Esophagus (tissue), 2 donors: ENCODE measurements around the gene MGAT4D. TPM values are rescaled to one million over a fixed set of nuclear protein-coding genes. Genes with fewer than 3 reads are reported as not detected.
A peak's percentile ranks its signal among the peaks of the same experiment; 100 is the strongest.
"Not testable (repeated sequence)": the region's sequence is repeated elsewhere in the genome, so short reads cannot be mapped to it uniquely, and the experiment has no call there.

ENCODE experiments used
- H3K27ac ChIP-seq, 2 donors: one replicate each; pipeline ENCODE4 v1.5.1; 2013; ENCODE audit warnings: low read depth in 2 of 2, mild to moderate bottlenecking in 2 of 2, inconsistent platforms in 1 of 2, low read length in 1 of 2, moderate library complexity in 1 of 2
- H3K27me3 ChIP-seq, 2 donors: one replicate each; pipeline ENCODE4 v1.6.1; 2013; ENCODE audit warnings: low read length in 2 of 2, control low read depth in 1 of 2, mild to moderate bottlenecking in 1 of 2; ENCODE audit not compliant: insufficient read depth in 2 of 2, control insufficient read depth in 1 of 2
- H3K36me3 ChIP-seq, 2 donors: one replicate each; pipeline ENCODE4 v1.6.1; 2013; ENCODE audit warnings: low read length in 1 of 2; ENCODE audit not compliant: control insufficient read depth in 2 of 2, insufficient read depth in 2 of 2
- H3K4me1 ChIP-seq, 2 donors: one replicate each; pipeline ENCODE4 v1.6.1; 2013; ENCODE audit warnings: low read length in 1 of 2; ENCODE audit not compliant: control insufficient read depth in 2 of 2, insufficient read depth in 2 of 2
- H3K4me3 ChIP-seq, 2 donors: one replicate each; pipeline ENCODE4 v1.5.1; 2013; ENCODE audit warnings: low read length in 2 of 2, mild to moderate bottlenecking in 2 of 2, low read depth in 1 of 2, moderate library complexity in 1 of 2
- H3K9me3 ChIP-seq, 2 donors: one replicate each; pipeline ENCODE4 v1.6.1; 2013; ENCODE audit warnings: mild to moderate bottlenecking in 2 of 2, low read depth in 1 of 2, low read length in 1 of 2, moderate library complexity in 1 of 2; ENCODE audit not compliant: control insufficient read depth in 2 of 2, insufficient read depth in 1 of 2
- whole genome bisulfite sequencing, 2 donors: extraction: QIAGEN DNeasy Blood & Tissue Kit; methylation state at CpG; one replicate each; pipeline ENCODE4 v1.1.7; 2013; 5-methylcytosine and 5-hydroxymethylcytosine counted together
- polyA plus RNA-seq, 2 donors: library from polyadenylated mRNA; stranded (reverse); fragments of 200-250 nt; gene quantifications; one replicate each; pipeline ENCODE4 v1.2.3, GENCODE V29; 2013
- donor health status: healthy with polysubstance abuse.
- donor health status: Bipolar disorder and iron deficiency.

The MGAT4D gene
- polyA plus RNA-seq, 2 donors = not detected

DNA sequence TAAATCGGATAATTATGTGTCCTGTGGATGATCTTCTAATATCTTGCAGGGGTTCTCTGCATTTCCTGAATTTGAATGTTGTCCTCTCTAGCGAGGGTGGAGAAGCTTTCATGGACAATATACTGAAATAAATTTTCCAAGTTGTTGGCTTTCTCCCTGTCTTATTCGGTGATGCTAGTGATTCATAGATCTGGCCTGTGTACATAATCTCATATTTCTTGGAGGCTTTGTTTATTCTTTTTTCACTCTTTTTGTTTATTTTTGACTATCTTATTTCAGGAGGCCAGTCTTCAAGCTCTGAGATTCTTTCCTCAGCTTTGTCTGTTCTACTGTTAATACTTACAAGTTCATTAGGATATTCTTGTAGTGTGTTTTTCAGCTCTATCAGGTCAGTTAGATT, 49.9 kb downstream of the MGAT4D start:
- H3K27me3 ChIP-seq = no peaks in the 10 kb centered on the region
- H3K4me1 ChIP-seq = no peaks in the 10 kb centered on the region
- 40 to 46% methylated on average over 3 of the region's 3 CpGs for WGBS, 2 donors
- no peaks in the 10 kb centered on the region for H3K9me3 ChIP-seq
- H3K4me3 ChIP-seq = no peak overlapping the region
- no peaks in the 10 kb centered on the region for H3K36me3 ChIP-seq
- H3K27ac ChIP-seq = no peak overlapping the region

DNA sequence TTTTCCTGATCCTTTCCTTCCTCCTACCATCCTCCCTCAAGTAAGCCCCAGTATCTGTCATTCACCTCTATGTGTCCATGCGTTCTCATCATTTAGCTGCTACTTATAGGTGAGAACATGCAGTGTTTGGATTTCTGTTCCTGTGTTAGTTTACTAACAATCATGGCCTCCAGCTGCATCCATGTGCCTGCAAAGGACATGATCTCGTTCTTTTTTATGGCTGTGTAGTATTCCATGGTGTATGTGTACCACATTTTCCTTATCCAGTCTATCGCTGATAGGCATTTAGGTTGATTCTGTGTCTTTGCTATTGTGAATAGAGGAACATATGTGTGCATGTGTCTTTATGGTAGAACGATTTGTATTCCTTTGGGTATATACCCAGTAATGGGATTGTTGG, 53.7 kb downstream of the MGAT4D start:
- not testable (repeated sequence) for H3K4me1 ChIP-seq, H3K9me3 ChIP-seq, H3K36me3 ChIP-seq, H3K27me3 ChIP-seq, H3K4me3 ChIP-seq, H3K27ac ChIP-seq
- 86 to 92% methylated on average over 4 of the region's 4 CpGs for WGBS, 2 donors

DNA sequence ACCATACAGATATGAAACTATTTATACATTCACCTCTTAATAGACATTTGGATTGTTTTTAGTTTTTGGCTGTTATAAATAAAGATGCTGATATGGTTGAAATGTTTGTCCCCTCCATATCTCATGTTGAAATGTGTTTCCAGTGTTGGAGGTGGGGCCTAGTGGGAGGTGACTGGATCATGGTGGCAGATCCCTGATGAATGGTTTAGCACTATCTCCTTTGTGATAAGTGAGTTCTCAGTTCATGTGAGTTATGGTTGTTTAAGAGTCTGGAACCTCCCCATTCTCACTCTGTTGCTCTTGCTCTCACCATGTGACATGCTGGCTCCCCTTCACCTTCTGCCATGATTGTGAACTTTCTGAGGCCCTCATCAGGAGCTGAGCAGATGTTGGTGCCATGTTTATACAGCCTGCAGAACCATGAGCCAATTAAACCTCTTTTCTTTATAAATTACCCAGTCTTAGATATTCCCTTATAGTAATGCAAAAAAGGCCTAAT, 58.4 kb downstream of the MGAT4D start:
- Histone ChIP-seq H3K9me3 (no peaks in the 10 kb centered on the region), H3K27me3 (no peaks in the 10 kb centered on the region), H3K4me1 (no peaks in the 10 kb centered on the region), H3K27ac (no peak overlapping the region), H3K4me3 (no peak overlapping the region), H3K36me3 (no peaks in the 10 kb centered on the region)

DNA sequence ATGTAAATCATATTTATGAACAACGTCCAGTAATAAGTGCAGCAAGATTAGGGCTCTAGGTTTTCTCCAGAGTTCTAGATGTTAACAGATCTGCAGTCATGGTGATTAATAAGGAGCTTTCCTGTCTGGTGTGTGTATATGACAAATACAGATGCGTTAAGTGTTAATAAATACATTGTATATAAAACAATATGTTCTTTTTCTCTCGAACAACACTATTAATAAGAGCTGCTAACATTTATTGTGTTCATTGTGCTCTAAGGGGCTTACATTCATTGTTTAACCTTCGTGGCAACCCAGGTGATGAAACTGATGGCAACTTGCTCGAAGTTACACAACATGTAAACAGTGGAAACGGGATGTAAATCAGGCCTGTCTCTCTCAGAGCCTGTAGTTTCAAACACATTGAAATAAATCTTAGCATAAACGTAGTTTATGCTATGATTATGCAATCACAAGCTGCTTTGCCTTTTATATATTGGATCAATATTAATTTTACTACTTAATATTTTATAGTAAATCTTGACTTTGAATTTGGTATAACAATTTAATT, 70.1 kb downstream of the MGAT4D start:
- Histone ChIP-seq H3K27me3 (no peaks in the 10 kb centered on the region), H3K4me3 (peak overlapping the region; percentile 56 to 65), H3K36me3 (no peaks in the 10 kb centered on the region), H3K27ac (no peak overlapping the region), H3K4me1 (peaks cover 0 to 4% of the 10 kb centered on the region in 2 donors), H3K9me3 (peaks cover 0 to 2% of the 10 kb centered on the region in 2 donors)
- 44 to 45% methylated on average over 7 of the region's 7 CpGs for WGBS, 2 donors

DNA sequence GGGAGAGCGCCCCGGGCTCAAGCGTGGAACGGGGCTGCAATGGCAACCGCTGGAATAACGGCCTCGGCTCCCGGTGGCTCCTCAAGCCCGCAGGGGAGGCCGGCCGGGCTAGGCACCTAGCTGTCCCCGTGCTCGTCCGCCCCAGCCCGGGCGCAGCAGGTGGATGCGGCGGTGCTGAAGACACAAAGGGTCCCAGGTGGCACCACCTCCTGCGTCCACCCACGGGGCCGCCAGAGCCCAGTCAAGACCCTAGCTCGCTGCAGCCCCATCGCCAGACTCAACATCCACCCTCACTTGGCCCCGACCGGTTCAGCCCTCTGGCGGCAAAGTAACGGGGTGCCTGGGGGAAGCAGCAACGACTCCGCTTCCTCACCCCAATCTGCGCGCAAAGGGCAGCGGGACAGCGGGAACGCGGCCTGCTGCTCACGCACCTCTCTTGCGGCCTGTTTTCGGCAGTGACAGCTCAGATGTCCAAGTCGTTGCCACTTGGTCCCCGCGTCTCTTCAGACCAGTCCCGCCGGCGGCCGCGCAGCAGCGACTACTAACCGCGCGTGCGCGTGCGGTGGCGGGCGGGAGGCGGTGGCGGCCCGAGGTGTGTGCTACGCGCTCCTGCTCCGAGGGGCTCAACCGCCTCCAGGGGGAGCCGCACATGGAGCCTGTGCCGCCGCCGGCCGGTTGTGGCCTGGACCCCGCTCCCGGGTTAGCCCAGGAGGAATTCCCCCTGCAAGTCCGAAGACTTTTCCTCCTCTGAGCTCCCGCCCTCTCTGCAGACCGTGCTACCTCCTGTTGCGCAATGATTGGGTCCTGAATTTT, 70.8 kb downstream of the MGAT4D start, which contains the start of gene CLGN:
Gene CLGN (minus strand): TSS at position 543 of the 813 bp plus-strand sequence. CDS start 14,570 bp downstream, outside the sequence.
- Histone ChIP-seq H3K4me1 (peaks cover 3 to 4% of the 10 kb centered on the region in 2 donors), H3K27ac (peak within 1 kb of the TSS in 1 of 2 donors; percentile 13)
- WGBS, 2 donors = 1% methylated on average over 63 to 73 of the region's 73 CpGs

DNA sequence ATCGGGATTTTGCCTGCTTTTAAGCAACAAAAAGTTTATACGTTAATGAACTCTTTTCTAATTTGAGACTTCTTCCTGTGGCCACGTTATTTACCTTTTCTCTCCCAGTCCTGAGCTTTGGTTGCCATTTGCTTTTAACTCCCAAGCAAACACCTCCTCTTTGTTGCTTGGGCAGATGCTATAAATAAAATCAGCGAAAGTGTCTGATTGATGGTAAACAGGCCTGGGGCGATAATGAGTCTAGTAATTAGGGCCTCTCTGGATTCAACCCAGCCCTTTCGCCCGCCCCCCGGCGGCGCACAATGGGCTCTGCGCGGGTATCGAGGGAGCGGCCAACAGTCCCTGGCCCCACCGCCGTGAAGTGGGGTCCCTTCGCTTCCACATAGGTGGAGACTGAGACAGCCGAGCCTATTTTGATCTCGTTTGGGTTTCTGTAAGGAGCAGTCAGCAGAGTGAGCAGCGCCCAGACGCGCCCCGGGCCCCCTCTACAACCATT, 71.4 kb downstream of the MGAT4D start:
- peaks cover 3 to 4% of the 10 kb centered on the region in 2 donors for H3K4me1 ChIP-seq
- peaks cover 0 to 2% of the 10 kb centered on the region in 2 donors for H3K9me3 ChIP-seq
- no peak overlapping the region for H3K27ac ChIP-seq
- H3K4me3 ChIP-seq = peak overlapping the region; percentile 56 to 65
- 7 to 12% methylated on average over 23 of the region's 23 CpGs for WGBS, 2 donors
- H3K27me3 ChIP-seq = no peaks in the 10 kb centered on the region
- H3K36me3 ChIP-seq = no peaks in the 10 kb centered on the region

More for the DNA sequence above, 70.8 kb downstream of the MGAT4D start, which contains the start of gene CLGN:
- Histone ChIP-seq H3K9me3 (peaks cover 0 to 2% of the 10 kb centered on the region in 2 donors), H3K36me3 (no peaks in the 10 kb centered on the region), H3K27me3 (no peaks in the 10 kb centered on the region), H3K4me3 (peak within 1 kb of the TSS; percentile 56 to 65)

DNA sequence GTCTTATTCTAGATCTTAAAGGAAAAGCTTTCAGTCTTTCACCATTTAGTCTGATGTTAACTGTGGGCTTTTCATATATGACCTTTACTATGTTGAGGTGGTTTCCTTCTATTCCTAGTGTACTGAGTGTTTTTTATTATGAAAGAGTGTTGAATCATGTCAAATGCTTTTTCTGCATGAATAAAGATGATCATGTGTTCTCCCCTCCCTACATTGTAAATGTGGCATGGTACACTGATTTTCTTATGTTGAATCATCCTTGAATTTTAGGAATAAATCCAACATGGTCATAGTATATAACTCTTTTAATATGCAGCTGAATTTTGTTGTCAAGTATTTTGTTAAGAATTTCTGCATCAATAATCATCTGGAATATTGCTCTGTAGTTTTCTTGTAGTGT, 75.0 kb downstream of the MGAT4D start:
- no peaks in the 10 kb centered on the region for H3K36me3 ChIP-seq
- H3K27ac ChIP-seq = peak overlapping the region in 1 of 2 donors; percentile 17
- no peak overlapping the region for H3K4me3 ChIP-seq
- peaks cover 3 to 4% of the 10 kb centered on the region in 2 donors for H3K4me1 ChIP-seq
- H3K27me3 ChIP-seq = no peaks in the 10 kb centered on the region
- H3K9me3 ChIP-seq = peaks cover 0 to 2% of the 10 kb centered on the region in 2 donors

DNA sequence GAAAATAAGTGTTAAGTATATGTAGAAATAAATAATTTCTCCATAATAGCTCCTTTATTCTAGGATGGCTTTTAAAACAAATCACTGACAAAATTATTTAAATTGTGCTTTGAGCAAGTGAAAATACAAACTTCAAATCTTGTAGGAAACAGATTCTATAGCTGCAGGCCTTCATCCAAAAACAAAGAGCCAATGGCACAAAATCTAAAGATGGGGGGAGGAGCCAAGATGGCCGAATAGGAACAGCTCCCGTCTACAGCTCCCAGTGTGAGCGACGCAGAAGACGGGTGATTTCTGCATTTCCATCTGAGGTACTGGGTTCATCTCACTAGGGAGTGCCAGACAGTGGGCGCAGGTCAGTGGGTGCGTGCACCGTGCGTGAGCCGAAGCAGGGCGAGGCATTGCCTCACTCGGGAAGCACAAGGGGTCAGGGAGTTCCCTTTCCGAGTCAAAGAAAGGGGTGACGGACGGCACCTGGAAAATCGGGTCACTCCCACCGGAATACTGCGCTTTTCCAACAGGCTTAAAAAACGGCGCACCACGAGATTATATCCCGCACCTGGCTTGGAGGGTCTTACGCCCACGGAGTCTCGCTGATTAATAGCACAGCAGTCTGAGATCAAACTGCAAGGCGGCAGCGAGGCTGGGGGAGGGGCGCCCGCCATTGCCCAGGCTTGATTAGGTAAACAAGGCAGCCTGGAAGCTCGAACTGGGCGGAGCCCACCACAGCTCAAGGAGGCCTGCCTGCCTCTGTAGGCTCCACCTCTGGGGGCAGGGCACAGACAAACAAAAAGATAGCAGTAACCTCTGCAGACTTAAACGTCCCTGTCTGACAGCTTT, 84.7 kb downstream of the MGAT4D start:
- H3K4me1 ChIP-seq, H3K27me3 ChIP-seq, H3K27ac ChIP-seq, H3K4me3 ChIP-seq, H3K36me3 ChIP-seq, H3K9me3 ChIP-seq: not testable (repeated sequence)
- WGBS, 2 donors = 90 to 91% methylated on average over 23 to 32 of the region's 32 CpGs

DNA sequence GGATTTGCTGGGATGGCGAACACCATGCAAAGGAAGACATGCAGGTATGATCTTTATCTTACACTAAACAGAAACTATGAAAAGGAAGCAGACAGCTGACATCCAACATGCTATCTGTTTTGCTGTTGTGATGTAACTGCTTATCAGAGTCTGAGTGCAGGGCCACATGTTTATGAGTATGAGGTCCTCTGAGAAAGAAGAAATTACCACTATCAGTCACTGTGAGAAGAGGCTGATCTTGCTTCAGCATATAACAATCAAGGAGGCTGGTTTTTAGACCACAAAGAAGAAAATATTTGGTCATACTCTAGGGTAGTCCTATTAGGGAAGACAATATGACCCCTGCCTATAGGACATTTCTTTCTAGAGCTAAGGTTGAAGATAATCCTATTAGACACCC, 89.1 kb downstream of the MGAT4D start:
- no peaks in the 10 kb centered on the region for H3K36me3 ChIP-seq
- no peaks in the 10 kb centered on the region for H3K9me3 ChIP-seq
- H3K4me3 ChIP-seq = no peak overlapping the region
- no peaks in the 10 kb centered on the region for H3K4me1 ChIP-seq
- no peaks in the 10 kb centered on the region for H3K27me3 ChIP-seq
- 85 to 93% methylated on average over 1 of the region's 1 CpG for WGBS, 2 donors
- H3K27ac ChIP-seq = no peak overlapping the region
